ENCODE results near the gene FKBP1A.
A peak's percentile ranks its signal among the peaks of the same experiment; 100 is the strongest.

DNA sequence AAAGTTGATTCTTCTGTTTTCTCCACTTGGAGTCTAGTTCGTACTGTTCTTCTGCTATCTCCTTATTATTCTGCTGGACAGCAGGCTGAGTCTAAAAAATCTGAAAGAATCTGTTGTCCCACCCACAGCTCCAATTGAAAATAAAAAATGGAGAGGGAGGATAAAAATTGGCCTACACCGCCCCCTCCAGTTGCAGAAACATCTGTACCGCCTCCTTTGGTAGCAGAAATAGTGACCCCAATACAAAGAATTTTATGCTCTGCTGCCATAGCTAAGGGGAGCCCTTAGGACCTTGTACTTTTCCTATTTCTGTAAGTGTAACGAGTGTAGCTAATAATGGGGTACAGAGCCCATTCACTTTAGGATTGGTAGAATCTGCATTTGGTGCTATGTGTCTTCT, 4.9 kb upstream of the FKBP1A start:
- TF ChIP-seq, protein P1, sequence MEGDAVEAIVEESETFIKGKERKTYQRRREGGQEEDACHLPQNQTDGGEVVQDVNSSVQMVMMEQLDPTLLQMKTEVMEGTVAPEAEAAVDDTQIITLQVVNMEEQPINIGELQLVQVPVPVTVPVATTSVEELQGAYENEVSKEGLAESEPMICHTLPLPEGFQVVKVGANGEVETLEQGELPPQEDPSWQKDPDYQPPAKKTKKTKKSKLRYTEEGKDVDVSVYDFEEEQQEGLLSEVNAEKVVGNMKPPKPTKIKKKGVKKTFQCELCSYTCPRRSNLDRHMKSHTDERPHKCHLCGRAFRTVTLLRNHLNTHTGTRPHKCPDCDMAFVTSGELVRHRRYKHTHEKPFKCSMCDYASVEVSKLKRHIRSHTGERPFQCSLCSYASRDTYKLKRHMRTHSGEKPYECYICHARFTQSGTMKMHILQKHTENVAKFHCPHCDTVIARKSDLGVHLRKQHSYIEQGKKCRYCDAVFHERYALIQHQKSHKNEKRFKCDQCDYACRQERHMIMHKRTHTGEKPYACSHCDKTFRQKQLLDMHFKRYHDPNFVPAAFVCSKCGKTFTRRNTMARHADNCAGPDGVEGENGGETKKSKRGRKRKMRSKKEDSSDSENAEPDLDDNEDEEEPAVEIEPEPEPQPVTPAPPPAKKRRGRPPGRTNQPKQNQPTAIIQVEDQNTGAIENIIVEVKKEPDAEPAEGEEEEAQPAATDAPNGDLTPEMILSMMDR (tag by site-specific recombination; IDR thresholded peaks at IDR 0.05): no peak
- TF ChIP-seq, protein P2, sequence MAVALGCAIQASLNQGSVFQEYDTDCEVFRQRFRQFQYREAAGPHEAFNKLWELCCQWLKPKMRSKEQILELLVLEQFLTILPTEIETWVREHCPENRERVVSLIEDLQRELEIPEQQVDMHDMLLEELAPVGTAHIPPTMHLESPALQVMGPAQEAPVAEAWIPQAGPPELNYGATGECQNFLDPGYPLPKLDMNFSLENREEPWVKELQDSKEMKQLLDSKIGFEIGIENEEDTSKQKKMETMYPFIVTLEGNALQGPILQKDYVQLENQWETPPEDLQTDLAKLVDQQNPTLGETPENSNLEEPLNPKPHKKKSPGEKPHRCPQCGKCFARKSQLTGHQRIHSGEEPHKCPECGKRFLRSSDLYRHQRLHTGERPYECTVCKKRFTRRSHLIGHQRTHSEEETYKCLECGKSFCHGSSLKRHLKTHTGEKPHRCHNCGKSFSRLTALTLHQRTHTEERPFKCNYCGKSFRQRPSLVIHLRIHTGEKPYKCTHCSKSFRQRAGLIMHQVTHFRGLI (tag by site-specific recombination; IDR thresholded peaks at IDR 0.05): no peak
- TF ChIP-seq ZNF555 (tag by site-specific recombination; conservative IDR thresholded peaks at IDR 0.05) (no peak), ZNF654 (tag by site-specific recombination; IDR thresholded peaks at IDR 0.05; ENCODE audit: low read depth) (peak; percentile 18), ZNF302 (tag by site-specific recombination; IDR thresholded peaks at IDR 0.05; ENCODE audit: low read depth) (no peak), RBAK (tag by site-specific recombination; IDR thresholded peaks at IDR 0.05) (no peak), ZNF558 (tag by site-specific recombination; IDR thresholded peaks at IDR 0.05) (no peak), HOXA7 (CRISPR knock-in tag; IDR thresholded peaks at IDR 0.05; ENCODE audit: borderline replicate concordance) (no peak), ZBTB1 (tag by site-specific recombination; IDR thresholded peaks at IDR 0.05) (no peak), ZNF610 (tag by site-specific recombination; IDR thresholded peaks at IDR 0.05; ENCODE audit: borderline replicate concordance) (no peak)
- TF ChIP-seq, protein P3, sequence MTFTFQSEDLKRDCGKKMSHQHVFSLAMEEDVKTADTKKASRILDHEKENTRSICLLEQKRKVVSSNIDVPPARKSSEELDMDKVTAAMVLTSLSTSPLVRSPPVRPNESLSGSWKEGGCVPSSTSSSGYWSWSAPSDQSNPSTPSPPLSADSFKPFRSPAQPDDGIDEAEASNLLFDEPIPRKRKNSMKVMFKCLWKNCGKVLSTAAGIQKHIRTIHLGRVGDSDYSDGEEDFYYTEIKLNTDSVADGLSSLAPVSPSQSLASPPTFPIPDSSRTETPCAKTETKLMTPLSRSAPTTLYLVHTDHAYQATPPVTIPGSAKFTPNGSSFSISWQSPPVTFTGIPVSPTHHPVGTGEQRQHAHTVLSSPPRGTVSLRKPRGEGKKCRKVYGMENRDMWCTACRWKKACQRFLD (tag by site-specific recombination; IDR thresholded peaks at IDR 0.05): no peak
